ENCODE data around the gene CCR5. TPM values are rescaled to one million over a fixed set of nuclear protein-coding genes. Genes with fewer than 3 reads are reported as not detected.

Gene CCR5
- total RNA-seq, 1 experiment from 2014 or later: not detected

GRCh38 chr3:46371519-46372340 lies 984 bp downstream of the CCR5 start:
- intact Hi-C loops (cut with micrococcal nuclease): loop anchor here (1.0 kb wide), 1 partner anchor 283 kb away; no protein-coding TSS in a partner anchor
- Histone ChIP-seq H4K20me1 (ENCODE audit: low read length) (no peaks in the 10 kb centered on the region), H3K9me3 (ENCODE audit: low read length) (no peaks in the 10 kb centered on the region), H3K4me3 (ENCODE audit: low read length) (no peak overlapping the region), H3K9me2 (replicated peaks; ENCODE audit: low read length) (no peaks in the 10 kb centered on the region), H2AFZ (ENCODE audit: low read length) (no peak overlapping the region), H3K4me1 (ENCODE audit: insufficient read depth, low read length) (peaks cover 13% of the 10 kb centered on the region), H3K36me3 (ENCODE audit: low read depth, low read length) (no peaks in the 10 kb centered on the region; the same call in 1 of the 2 replicates), H3F3A (ENCODE audit: low read length, unreplicated experiment) (no peaks in the 10 kb centered on the region), H3K79me2 (ENCODE audit: low read length) (no peaks in the 10 kb centered on the region), H3K4me2 (ENCODE audit: low read length) (no peak overlapping the region), H3K27me3 (ENCODE audit: low read length) (no peaks in the 10 kb centered on the region), H3K9ac (ENCODE audit: low read length) (no peak overlapping the region), H3K27ac (ENCODE audit: low read length) (no peak overlapping the region)
- DNase-seq (peak; percentile 46), ATAC-seq (no peak)
- CTCF ChIA-PET: interaction anchor here (0.6 to 1.2 kb wide), 9 partner anchors 15 to 306 kb away, joined by 3 to 9 read pairs (median 4); partner anchors contain the start of genes CCR5AS and CCRL2
- BruUV-seq (replicated peaks): no TSS peak
- TF ChIP-seq EZH2 (IDR thresholded peaks at IDR 0.05; ENCODE audit: low read length, unreplicated experiment) (no peak), EZH2phosphoT487 (IDR thresholded peaks at IDR 0.05; ENCODE audit: borderline replicate concordance, low read length) (no peak), CTCF (conservative IDR thresholded peaks at IDR 0.05; ENCODE audit: low read depth, low read length) (no peak)
- POLR2A ChIA-PET (ENCODE audit: unreplicated experiment): no interaction called here

GRCh38 chr3:46372492-46373359 lies 2.0 kb downstream of the CCR5 start:
- ATAC-seq: peak; percentile 68
- Histone ChIP-seq H3K4me3 (ENCODE audit: low read length) (no peak overlapping the region), H3K9me2 (replicated peaks; ENCODE audit: low read length) (no peaks in the 10 kb centered on the region), H2AFZ (ENCODE audit: low read length) (no peak overlapping the region), H3K9me3 (ENCODE audit: low read length) (no peaks in the 10 kb centered on the region), H3K4me2 (ENCODE audit: low read length) (no peak overlapping the region), H3K4me1 (ENCODE audit: insufficient read depth, low read length) (peaks cover 13% of the 10 kb centered on the region), H4K20me1 (ENCODE audit: low read length) (no peaks in the 10 kb centered on the region), H3K36me3 (ENCODE audit: low read depth, low read length) (no peaks in the 10 kb centered on the region; the same call in 1 of the 2 replicates), H3F3A (ENCODE audit: low read length, unreplicated experiment) (no peaks in the 10 kb centered on the region), H3K27me3 (ENCODE audit: low read length) (no peaks in the 10 kb centered on the region), H3K27ac (ENCODE audit: low read length) (no peak overlapping the region), H3K79me2 (ENCODE audit: low read length) (no peaks in the 10 kb centered on the region), H3K9ac (ENCODE audit: low read length) (no peak overlapping the region)
- TF ChIP-seq EZH2 (IDR thresholded peaks at IDR 0.05; ENCODE audit: low read length, unreplicated experiment): no peak
- TF ChIP-seq CTCF (conservative IDR thresholded peaks at IDR 0.05; ENCODE audit: low read depth, low read length): peak; percentile 86
- ChIA-PET POLR2A (ENCODE audit: unreplicated experiment) (interaction anchor here (0.6 kb wide), 2 partner anchors 167 to 1233 kb away, joined by 3 to 4 read pairs; no protein-coding TSS in a partner anchor), CTCF (interaction anchor here (0.7 to 1.8 kb wide), 8 partner anchors 14 to 307 kb away, joined by 3 to 8 read pairs (median 4); partner anchors contain the start of genes CCR5AS and CCRL2)
- no TSS peak for BruUV-seq (replicated peaks)
- intact Hi-C loops (cut with micrococcal nuclease): loop anchor here (1.0 kb wide), 1 partner anchor 284 kb away; no protein-coding TSS in a partner anchor
- peak; percentile 73 for DNase-seq
